GM18861 (cell line): ENCODE data around the gene GIMAP6.
"Not testable (repeated sequence)": the region's sequence is repeated elsewhere in the genome, so short reads cannot be mapped to it uniquely, and the experiment has no call there.

Experiments
- ATAC-seq: cut with Tn5 transposase; IDR thresholded peaks from one replicate; pipeline ENCODE4 v1.9.1; 2021; ENCODE audit not compliant: unreplicated experiment

Gene GIMAP6

DNA sequence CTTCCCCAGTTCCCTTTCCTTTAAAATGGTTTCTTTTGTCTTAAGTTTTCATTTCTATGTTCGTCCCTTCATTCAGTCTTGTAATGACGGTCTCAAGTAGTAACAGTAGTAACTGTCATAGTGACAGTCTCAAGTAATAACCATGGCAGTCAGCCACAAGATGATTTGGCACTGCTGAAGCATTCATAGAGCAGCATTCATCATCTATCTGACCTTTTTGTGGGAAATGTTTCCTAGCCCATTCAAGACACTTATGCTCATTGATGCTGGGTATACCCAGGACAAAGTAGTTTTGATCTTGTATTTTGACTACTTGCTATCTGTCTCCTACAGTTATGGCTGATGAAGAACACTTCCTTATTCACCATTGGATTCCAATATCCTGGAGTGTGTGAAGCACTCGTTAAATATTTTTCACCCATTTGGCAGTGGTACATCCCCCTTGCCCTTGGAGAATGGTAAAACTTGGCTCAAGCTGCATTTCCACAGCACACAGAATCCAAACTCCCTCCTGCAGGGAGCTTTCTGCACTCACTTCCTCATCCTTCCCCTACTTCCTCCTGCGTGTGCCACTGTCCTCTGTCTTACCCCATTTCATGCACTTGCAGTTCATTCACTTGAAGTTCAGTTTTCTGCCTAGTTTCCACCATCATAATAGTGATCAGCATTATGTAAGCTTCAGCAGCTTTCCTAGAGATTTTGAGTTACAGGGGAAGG is 46.0 kb downstream of the GIMAP6 start:
- ATAC-seq = no peak

DNA sequence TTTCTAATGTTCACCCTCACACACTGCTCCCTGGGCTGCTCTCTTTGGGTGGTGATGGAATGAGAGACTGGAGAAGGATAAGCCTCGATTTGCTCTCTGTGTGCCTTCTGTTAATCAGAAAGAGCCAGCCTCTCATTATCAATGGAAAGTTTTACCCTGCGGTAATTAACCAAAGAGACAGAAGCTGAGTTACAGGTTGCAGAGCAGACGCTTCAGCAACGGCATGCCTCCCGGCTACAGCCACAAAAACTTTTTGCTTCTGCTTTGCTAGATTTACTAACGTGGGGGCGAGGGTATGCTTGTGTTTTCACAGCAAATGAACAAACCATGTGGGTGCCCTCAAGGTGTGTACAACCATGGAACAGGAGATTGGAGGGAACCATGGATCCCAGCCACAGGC is 47.0 kb downstream of the GIMAP6 start:
- ATAC-seq = no peak

DNA sequence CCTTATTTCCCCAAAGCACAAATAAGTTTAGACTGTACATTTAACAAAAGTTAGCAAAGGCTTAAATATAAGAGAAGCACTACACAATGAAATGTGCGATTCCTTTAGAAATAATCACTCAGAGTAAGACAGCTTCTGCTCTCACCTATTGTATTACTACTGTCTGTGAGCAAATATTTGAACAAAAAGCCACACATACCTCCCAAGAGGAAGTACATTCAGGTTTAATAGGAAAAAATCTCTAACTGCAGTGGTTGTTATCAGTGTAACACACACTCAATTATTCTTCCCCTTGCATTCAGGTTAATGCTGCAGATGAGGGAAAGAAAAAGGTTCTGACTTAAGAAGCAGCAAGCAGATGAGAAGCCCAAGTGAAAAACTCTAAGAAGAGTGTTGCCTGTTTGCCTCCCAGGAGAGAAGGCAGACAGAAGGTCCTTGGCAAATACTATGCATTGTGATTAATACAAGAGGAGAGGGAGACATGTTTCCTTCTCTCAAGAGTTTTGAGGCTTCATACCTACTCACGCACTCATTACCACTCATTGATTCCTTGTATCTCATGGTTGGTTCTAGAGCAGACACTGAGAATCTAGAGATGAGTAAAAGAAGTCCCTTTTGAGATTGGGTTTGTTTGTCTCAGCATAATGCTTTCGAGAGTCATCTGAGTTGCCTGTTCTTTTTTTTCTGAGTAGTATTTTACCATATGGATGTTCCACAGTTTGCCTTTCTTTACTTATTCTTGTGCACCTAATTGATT is 51.4 kb downstream of the GIMAP6 start:
- no peak for ATAC-seq

DNA sequence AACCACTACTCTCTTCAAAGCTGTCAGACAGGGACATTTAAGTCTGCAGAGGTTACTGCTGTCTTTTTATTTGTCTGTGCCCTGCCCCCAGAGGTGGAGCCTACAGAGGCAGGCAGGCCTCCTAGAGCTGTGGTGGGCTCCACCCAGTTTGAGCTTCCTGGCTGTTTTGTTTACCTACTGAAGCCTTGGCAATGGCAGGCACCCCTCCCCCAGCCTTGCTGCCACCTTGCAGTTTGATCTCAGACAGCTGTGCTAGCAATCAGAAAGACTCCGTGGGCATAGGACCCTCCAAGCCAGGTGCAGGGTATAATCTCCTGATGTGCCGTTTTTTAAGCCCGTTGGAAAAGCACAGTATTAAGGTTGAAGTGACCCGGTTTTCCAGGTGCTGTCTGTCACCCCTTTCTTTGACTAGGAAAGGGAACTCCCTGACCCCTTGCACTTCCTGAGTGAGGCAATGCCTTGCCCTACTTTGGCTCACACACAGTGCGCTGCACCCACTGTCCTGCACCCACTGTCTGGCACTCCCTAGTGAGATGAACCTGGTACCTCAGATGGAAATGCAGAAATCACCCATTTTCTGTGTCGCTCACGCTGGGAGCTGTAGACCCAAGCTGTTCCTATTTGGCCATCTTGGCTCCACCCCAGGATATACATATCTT is 52.1 kb downstream of the GIMAP6 start:
- ATAC-seq = not testable (repeated sequence)
